RWPE1 (cell line): ENCODE measurements around the gene ANP32B.

Source experiments
- CTCF ChIA-PET: fragments of 350-600 bp; sonication (Branson Sonifier 250); formaldehyde crosslinking; extraction: SDS; loops from one replicate; lab custom pipeline; 2021; lab: Yijun Ruan, JAX
- POLR2A ChIA-PET: fragments of 400-600 bp; formaldehyde crosslinking; extraction: SDS; loops from one replicate; lab custom pipeline; 2020; ENCODE audit warnings: antibody characterized with exemption; ENCODE audit not compliant: low non-redundant PET; lab: Yijun Ruan, JAX
- DNase-seq: peaks from one replicate; pipeline ENCODE4 v3.0.0; 2012; ENCODE audit warnings: low spot score
- H3K27ac ChIP-seq: fragments of 450-650 bp; 2 replicates; pipeline ENCODE4 v1.5.1; 2017
- TF ChIP-seq, protein P1 (sequence below): fragments of 450-650 bp; conservative IDR thresholded peaks from 2 replicates; pipeline ENCODE4 v1.5.1; 2017; ENCODE audit warnings: low read depth, mild to moderate bottlenecking

ANP32B gene

DNA sequence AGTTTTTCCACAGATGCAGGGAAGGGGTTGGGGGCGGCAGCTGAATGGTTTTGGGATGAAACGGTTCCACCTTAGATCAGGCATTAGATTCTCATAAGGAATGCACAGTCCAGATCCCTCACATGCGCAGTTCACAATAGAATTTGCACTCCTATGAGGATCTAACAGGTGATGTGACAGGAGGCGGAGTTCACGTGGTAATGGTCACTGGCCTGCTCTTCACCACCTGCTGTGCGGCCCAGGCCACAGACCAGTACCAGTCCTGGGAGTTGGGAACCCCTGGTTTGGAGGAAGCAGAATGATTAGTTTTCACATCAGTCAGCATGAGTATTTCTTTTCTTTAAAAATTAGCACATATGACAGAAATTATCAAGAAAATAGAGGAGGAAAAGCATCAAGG is 26.3 kb downstream of the ANP32B start:
- ChIA-PET CTCF (interaction anchor here (0.6 kb wide), 1 partner anchor 54 kb away, joined by 3 read pairs; no protein-coding TSS in a partner anchor), POLR2A (no interaction called here)
- DNase-seq, result no peak
- H3K27ac ChIP-seq, result no peak overlapping the region
- TF ChIP-seq, protein P1, sequence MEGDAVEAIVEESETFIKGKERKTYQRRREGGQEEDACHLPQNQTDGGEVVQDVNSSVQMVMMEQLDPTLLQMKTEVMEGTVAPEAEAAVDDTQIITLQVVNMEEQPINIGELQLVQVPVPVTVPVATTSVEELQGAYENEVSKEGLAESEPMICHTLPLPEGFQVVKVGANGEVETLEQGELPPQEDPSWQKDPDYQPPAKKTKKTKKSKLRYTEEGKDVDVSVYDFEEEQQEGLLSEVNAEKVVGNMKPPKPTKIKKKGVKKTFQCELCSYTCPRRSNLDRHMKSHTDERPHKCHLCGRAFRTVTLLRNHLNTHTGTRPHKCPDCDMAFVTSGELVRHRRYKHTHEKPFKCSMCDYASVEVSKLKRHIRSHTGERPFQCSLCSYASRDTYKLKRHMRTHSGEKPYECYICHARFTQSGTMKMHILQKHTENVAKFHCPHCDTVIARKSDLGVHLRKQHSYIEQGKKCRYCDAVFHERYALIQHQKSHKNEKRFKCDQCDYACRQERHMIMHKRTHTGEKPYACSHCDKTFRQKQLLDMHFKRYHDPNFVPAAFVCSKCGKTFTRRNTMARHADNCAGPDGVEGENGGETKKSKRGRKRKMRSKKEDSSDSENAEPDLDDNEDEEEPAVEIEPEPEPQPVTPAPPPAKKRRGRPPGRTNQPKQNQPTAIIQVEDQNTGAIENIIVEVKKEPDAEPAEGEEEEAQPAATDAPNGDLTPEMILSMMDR, result no peak

DNA sequence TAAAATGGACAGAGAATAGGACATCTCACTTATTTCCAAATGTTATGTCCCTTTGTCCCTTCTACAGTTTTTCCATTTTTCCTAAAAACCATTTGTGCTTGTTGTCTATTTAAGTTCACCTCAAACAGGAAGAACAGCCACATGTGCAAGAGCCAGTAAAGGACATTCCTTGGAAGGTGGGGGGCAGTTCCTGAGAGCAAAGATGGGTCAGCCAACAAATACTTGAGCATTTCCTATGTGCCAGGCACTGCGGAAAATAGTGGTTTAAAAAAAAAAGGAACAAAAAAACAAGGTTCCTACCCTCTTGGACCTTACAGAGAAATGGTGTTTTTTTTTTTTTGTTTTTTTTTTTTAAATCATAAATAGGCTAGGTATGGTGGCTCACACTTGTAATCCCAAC is 26.8 kb downstream of the ANP32B start:
- TF ChIP-seq, protein P1, result no peak
- CTCF ChIA-PET, result interaction anchor here (0.6 kb wide), 1 partner anchor 53 kb away, joined by 3 read pairs; no protein-coding TSS in a partner anchor
- no peak for DNase-seq
- POLR2A ChIA-PET, result no interaction called here
- H3K27ac ChIP-seq, result no peak overlapping the region

DNA sequence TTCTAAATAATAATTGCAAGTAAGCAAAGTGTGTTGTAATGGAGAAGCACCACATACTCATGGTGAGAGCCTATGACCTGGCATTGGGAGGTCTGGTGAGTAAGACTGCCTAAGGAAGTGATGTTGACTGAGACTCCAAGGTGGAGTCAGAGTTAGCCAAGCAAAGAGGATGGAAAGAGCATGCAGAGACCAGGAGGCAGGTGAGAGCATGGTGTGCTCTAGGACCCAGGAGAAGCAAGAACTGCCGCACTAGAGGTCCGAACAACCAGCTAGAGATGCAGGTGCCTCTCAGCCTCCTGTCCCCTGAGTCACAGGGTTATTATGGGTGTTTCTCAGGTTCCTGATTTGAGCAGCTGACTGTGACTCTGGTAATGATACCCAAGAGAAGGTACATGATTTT is 27.3 kb downstream of the ANP32B start:
- DNase-seq, result peak; percentile 56
- no peak overlapping the region for H3K27ac ChIP-seq
- TF ChIP-seq, protein P1, result no peak
- ChIA-PET CTCF (interaction anchor here (0.6 kb wide), 1 partner anchor 9 kb away, joined by 7 read pairs; no protein-coding TSS in a partner anchor), POLR2A (no interaction called here)

DNA sequence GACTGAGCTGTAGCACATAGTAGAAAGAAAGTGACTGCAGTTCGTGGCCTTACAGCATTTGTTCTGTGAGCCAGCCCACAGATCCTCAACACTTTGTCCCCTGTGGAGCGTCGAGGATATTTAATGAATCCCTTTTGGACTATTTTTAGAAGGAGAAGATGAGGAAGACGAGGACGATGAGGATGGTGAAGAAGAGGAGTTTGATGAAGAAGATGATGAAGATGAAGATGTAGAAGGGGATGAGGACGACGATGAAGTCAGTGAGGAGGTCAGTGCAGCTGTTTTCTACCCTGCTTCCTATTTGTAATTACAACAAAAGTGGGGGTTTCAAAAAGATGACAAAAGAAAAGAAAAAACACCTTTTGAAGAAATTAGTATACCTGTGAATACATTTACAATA is 28.0 kb downstream of the ANP32B start:
- TF ChIP-seq, protein P1, result no peak
- CTCF ChIA-PET, result interaction anchor here (0.6 kb wide), 1 partner anchor 10 kb away, joined by 7 read pairs; no protein-coding TSS in a partner anchor
- POLR2A ChIA-PET, result no interaction called here
- DNase-seq, result no peak
- no peak overlapping the region for H3K27ac ChIP-seq

DNA sequence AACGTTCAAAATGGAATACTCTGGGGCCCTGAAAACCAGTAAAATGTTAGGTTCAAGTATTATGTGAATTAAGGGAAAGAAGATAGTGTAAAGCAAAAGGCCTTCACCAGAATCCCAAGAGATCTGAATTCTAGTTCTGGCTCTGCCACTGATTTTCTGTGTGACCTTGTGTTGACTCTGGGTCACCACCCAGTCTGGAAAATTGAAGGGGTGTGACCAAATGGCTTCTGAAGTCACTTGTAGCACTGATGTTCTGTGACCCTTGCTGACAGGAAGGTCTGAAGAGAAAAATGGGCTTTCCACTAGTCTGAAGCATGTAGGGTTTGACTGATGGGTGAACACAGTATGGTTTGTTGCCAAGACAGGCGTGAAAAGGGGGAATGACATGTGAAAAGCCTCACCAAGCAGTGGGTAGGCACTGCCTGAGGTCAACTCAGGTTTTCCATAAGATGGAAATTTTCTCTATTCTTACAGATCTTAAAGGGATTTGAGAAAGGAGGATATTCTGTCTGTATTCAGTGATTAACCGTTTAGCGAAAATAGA is 33.1 kb downstream of the ANP32B start:
- no peak for DNase-seq
- H3K27ac ChIP-seq, result no peak overlapping the region
- POLR2A ChIA-PET, result no interaction called here
- TF ChIP-seq, protein P1, result no peak
- CTCF ChIA-PET, result interaction anchor here (0.7 to 1.6 kb wide), 2 partner anchors 18 to 72 kb away, joined by 3 read pairs; no protein-coding TSS in a partner anchor

DNA sequence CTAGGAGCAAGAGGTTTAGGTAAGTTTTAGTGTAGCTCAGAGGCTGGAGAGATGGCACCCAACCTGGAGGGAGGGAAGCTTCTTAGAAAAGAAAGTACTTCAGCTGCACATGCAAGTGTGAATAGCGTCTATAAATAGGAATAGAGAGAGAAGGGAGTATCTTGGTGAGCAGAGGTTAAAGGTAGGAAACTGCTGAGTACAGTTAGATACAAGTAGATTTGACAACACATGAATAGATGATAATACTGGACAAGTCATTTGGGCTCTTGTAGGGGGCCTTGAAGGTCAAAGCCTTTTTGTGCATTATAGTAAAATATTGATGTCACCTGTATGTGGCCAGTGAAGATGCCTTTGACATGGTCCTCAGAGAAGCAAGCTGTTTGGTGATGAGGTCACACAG is 34.2 kb downstream of the ANP32B start:
- no peak for DNase-seq
- no peak overlapping the region for H3K27ac ChIP-seq
- ChIA-PET CTCF (interaction anchor here (0.7 to 1.6 kb wide), 3 partner anchors 17 to 93 kb away, joined by 3 to 7 read pairs (median 4); no protein-coding TSS in a partner anchor), POLR2A (interaction anchor here (0.6 kb wide), 1 partner anchor 21 kb away, joined by 3 read pairs; no protein-coding TSS in a partner anchor)
- TF ChIP-seq, protein P1, result no peak
